Stromal cell of bone marrow (primary cell): Measurements from ENCODE around the gene CDX1.
"Not testable (repeated sequence)": the region's sequence is repeated elsewhere in the genome, so short reads cannot be mapped to it uniquely, and the experiment has no call there.

Experiments used
- DNase-seq: peaks from one replicate; pipeline ENCODE4 v3.0.0-alpha.2; 2012; ENCODE audit warnings: low read depth

CDX1 gene

GRCh38 chr5:150233706-150234105, 67.1 kb downstream of the CDX1 start:
- DNase-seq = not testable (repeated sequence)
